HepG2 (cell line): ENCODE data around the gene UNC5C. TPM values are rescaled to one million over a fixed set of nuclear protein-coding genes. Genes with fewer than 3 reads are reported as not detected.

Experiments used
- ATAC-seq: fragments of 200-7000 bp; cut with Tn5 transposase; 3 replicates; pipeline ENCODE4 v1.9.1; 2020; ENCODE audit warnings: mild to moderate bottlenecking, moderate library complexity
- BruUV-seq: library from RNA; stranded (reverse); fragments of 400-500 nt; replicated peaks from 2 replicates; lab custom pipeline; 2021; lab: Mats Ljungman, UMichigan
- CTCF ChIA-PET: fragments of 300-600 bp; formaldehyde crosslinking; extraction: SDS; loops from one replicate; lab custom pipeline; 2021; ENCODE audit warnings: low total read pairs, inconsistent platforms, low intra/inter-chr PET ratio; lab: Yijun Ruan, JAX
- POLR2A ChIA-PET: fragments of 350-600 bp; sonication (Branson Sonifier 250); formaldehyde crosslinking; loops from one replicate; lab custom pipeline; 2020; ENCODE audit warnings: antibody characterized with exemption, inconsistent platforms; lab: Yijun Ruan, JAX
- DNase-seq: peaks from one replicate; pipeline ENCODE4 v3.0.0-alpha.2; 2015; ENCODE audit warnings: low spot score
- FAIRE-seq: peaks from 3 replicates; lab custom pipeline; 2011; peaks lifted over from hg19 to GRCh38; lab: Jason Lieb, UNC
- H2AFZ ChIP-seq: one replicate; pipeline ENCODE4 v1.6.1; 2011; ENCODE audit warnings: low read length, inconsistent platforms
- H3K27ac ChIP-seq: fragments of 300-600 bp; 3 replicates; pipeline ENCODE4 v1.8.0; 2011; ENCODE audit warnings: mixed run types, mild to moderate bottlenecking, mixed read lengths, low read length, inconsistent platforms; ENCODE audit not compliant: insufficient read depth; ENCODE audit errors: extremely low read length
- H3K27me3 ChIP-seq, 2 experiments: fragments of 200-600 bp in 1 of 2; 2 replicates in 1 of 2; 3 replicates in 1 of 2; pipeline versions ENCODE4 v1.6.0 to v1.8.0; 2011; ENCODE audit warnings: low read length in 2 of 2, mild to moderate bottlenecking in 2 of 2, moderate library complexity in 2 of 2, inconsistent platforms in 1 of 2; ENCODE audit not compliant: insufficient read depth in 2 of 2, control insufficient read depth in 1 of 2
- H3K36me3 ChIP-seq, 2 experiments: fragments of 200-600 bp in 1 of 2; replicated peaks in 1 of 2; 2 replicates in 1 of 2; 3 replicates in 1 of 2; pipeline versions ENCODE4 v1.5.1 to v1.8.0; 2011; ENCODE audit warnings: low read length in 2 of 2, inconsistent platforms in 1 of 2; ENCODE audit not compliant: insufficient read depth in 2 of 2, control insufficient read depth in 1 of 2
- H3K4me1 ChIP-seq: 2 replicates; pipeline ENCODE4 v1.5.1; 2012; ENCODE audit warnings: low read length, inconsistent platforms; ENCODE audit not compliant: insufficient read depth
- H3K4me2 ChIP-seq: 2 replicates; pipeline ENCODE4 v1.6.0; 2011; ENCODE audit warnings: low read depth, low read length, inconsistent platforms
- H3K4me3 ChIP-seq, 3 experiments: fragments of 200-600 bp in 1 of 3; sonication (generic), shearing (Covaris generic) in 1 of 3; replicated peaks in 1 of 3; 2 replicates each; pipeline ENCODE4 v1.5.1; 2011 to 2016; ENCODE audit warnings: low read length in 3 of 3, inconsistent platforms in 2 of 3, low read depth in 2 of 3, mild to moderate bottlenecking in 2 of 3, control low read depth in 1 of 3, mixed read lengths in 1 of 3; ENCODE audit not compliant: insufficient read depth in 1 of 3
- H3K79me2 ChIP-seq: one replicate; pipeline ENCODE4 v1.6.1; 2011; ENCODE audit warnings: low read length, inconsistent platforms; ENCODE audit not compliant: insufficient read depth
- H3K9ac ChIP-seq: 2 replicates; pipeline ENCODE4 v1.6.0; 2011; ENCODE audit warnings: mild to moderate bottlenecking, low read depth, low read length, inconsistent platforms; ENCODE audit not compliant: insufficient read depth
- H3K9me3 ChIP-seq: 2 replicates; pipeline ENCODE4 v1.5.1; 2012; ENCODE audit warnings: mild to moderate bottlenecking, low read length
- H4K20me1 ChIP-seq: 2 replicates; pipeline ENCODE4 v1.6.0; 2011; ENCODE audit warnings: inconsistent platforms, mild to moderate bottlenecking, low read length, moderate library complexity; ENCODE audit not compliant: insufficient read depth
- KDM6A ChIP-seq: IDR thresholded peaks from 2 replicates; pipeline ENCODE4 v1.6.1; 2016; ENCODE audit warnings: low read depth
- LRRFIP1 ChIP-seq: sonication (generic); formaldehyde crosslinking; conservative IDR thresholded peaks from 2 replicates; pipeline ENCODE4 v1.4.0; 2020; ENCODE audit warnings: missing genetic modification reagents
- MYC ChIP-seq: sonication (generic); formaldehyde crosslinking; IDR thresholded peaks from 2 replicates; pipeline ENCODE4 v1.9.0; 2021; ENCODE audit warnings: missing genetic modification reagents, borderline replicate concordance
- NR2C2 ChIP-seq: sonication (generic); formaldehyde crosslinking; IDR thresholded peaks from 2 replicates; pipeline ENCODE4 v1.4.0; 2020; ENCODE audit warnings: missing genetic modification reagents, mild to moderate bottlenecking, moderate library complexity, borderline replicate concordance
- SP5 ChIP-seq: IDR thresholded peaks from 2 replicates; pipeline ENCODE4 v1.6.1; 2016; ENCODE audit warnings: low read depth, borderline replicate concordance
- ZBTB21 ChIP-seq: sonication (generic); formaldehyde crosslinking; IDR thresholded peaks from 2 replicates; pipeline ENCODE4 v1.4.0; 2020; ENCODE audit warnings: missing genetic modification reagents
- ZNF160 ChIP-seq: sonication (generic); formaldehyde crosslinking; IDR thresholded peaks from 2 replicates; pipeline ENCODE4 v1.8.0; 2022; ENCODE audit warnings: mild to moderate bottlenecking, inconsistent platforms, missing genetic modification reagents
- ZNF530 ChIP-seq: sonication (generic); formaldehyde crosslinking; IDR thresholded peaks from 2 replicates; pipeline ENCODE4 v1.5.0; 2020; ENCODE audit warnings: low read depth, mild to moderate bottlenecking, missing genetic modification reagents
- ZNF687 ChIP-seq: sonication (generic); formaldehyde crosslinking; IDR thresholded peaks from 2 replicates; pipeline ENCODE4 v1.5.1; 2020; ENCODE audit warnings: mild to moderate bottlenecking, missing genetic modification reagents, moderate library complexity
- WGBS: methylation state at CpG from one replicate; pipeline ENCODE4 v1.1.6; 2017; ENCODE audit warnings: low lambda C conversion rate; 5-methylcytosine and 5-hydroxymethylcytosine counted together
- in situ Hi-C: cut with HindIII; loops from 2 replicates; pipeline ENCODE4 v1.10.0; 2017; ENCODE audit warnings: low pct_unique_long_range_greater_than_20kb; ENCODE audit not compliant: extremely low pct_ligation_motif_present
- intact Hi-C: fragments of 100-400 bp; cut with micrococcal nuclease; formaldehyde crosslinking; loops from one replicate; pipeline ENCODE4 v1.10.0; 2022; ENCODE audit not compliant: unreplicated experiment
- polyA plus RNA-seq, 8 experiments: library from polyadenylated mRNA; depleted of rRNA in 3 of 8; stranded (reverse) in 7 of 8; unstranded in 1 of 8; fragments of >200 nt; fragmentation: Illumina TruSeq in 4 of 8; extraction: Trizol in 4 of 8; gene quantifications; 2 replicates each; pipeline versions ENCODE4 v1.2.1 to v1.2.3, GENCODE V29; 2011 to 2016; ENCODE audit warnings: low read depth in 4 of 8, missing spikeins in 1 of 8, mixed read lengths in 1 of 8; ENCODE audit not compliant: insufficient read depth in 1 of 8
- total RNA-seq, 5 experiments: library from RNA; depleted of rRNA; stranded (reverse); fragments of >200 nt; fragmentation: Illumina TruSeq; extraction: Trizol; gene quantifications; 2 replicates each; pipeline ENCODE4 v1.2.3, GENCODE V29; 2016; ENCODE audit warnings: low read depth in 1 of 5

Gene UNC5C
- total and polyA plus RNA-seq, 2 of the 13 experiments (the other 11 are each of a cell fraction or from before 2014, with no cell fraction given), result not detected

- POLR2A ChIA-PET, result no interaction called here
- H3K9ac ChIP-seq, result no peak overlapping the region
- no peak overlapping the region for H2AFZ ChIP-seq
- H3K4me3 ChIP-seq, result no peak overlapping the region
- no peak for DNase-seq
- no peaks in the 10 kb centered on the region for H3K9me3 ChIP-seq
- H3K27me3 ChIP-seq, result no peaks in the 10 kb centered on the region
- in situ Hi-C loops (no loop called here), intact Hi-C loops (no loop called here)
- no peak overlapping the region for H3K27ac ChIP-seq
- no peak for FAIRE-seq
- no peaks in the 10 kb centered on the region for H3K79me2 ChIP-seq
- no peak for TF ChIP-seq KDM6A (CRISPR knock-in tag)
- TF ChIP-seq ZBTB21 (CRISPR knock-in tag), result no peak
- TF ChIP-seq ZNF530 (CRISPR knock-in tag), result no peak
- TF ChIP-seq NR2C2 (CRISPR knock-in tag), result no peak
- no peak for ATAC-seq
- H3K4me2 ChIP-seq, result no peak overlapping the region
- H4K20me1 ChIP-seq, result no peaks in the 10 kb centered on the region
- 8% methylated on average over 5 of the region's 5 CpGs for WGBS
- no TSS peak for BruUV-seq
- H3K36me3 ChIP-seq, result no peaks in the 10 kb centered on the region
- no peaks in the 10 kb centered on the region for H3K4me1 ChIP-seq
- CTCF ChIA-PET, result no interaction called here
Measured at GRCh38 chr4:95534032-95534431, 14.7 kb downstream of the UNC5C start.

- TF ChIP-seq ZNF687 (no peak), SP5 (CRISPR knock-in tag) (no peak), MYC (CRISPR knock-in tag) (no peak), LRRFIP1 (no peak), ZNF160 (no peak)
Measured at GRCh38 chr4:95533254-95533653, 15.5 kb downstream of the UNC5C start.

More at GRCh38 chr4:95533254-95533653, 15.5 kb downstream of the UNC5C start:
- ATAC-seq (no peak), FAIRE-seq (no peak), DNase-seq (no peak)
- Histone ChIP-seq H3K27me3 (no peaks in the 10 kb centered on the region), H3K79me2 (no peaks in the 10 kb centered on the region), H3K27ac (no peak overlapping the region), H3K4me3 (no peak overlapping the region), H4K20me1 (no peaks in the 10 kb centered on the region), H3K9me3 (no peaks in the 10 kb centered on the region), H3K4me2 (no peak overlapping the region), H2AFZ (no peak overlapping the region), H3K4me1 (no peaks in the 10 kb centered on the region), H3K9ac (no peak overlapping the region), H3K36me3 (no peaks in the 10 kb centered on the region)
- ChIA-PET CTCF (no interaction called here), POLR2A (no interaction called here)
- 45% methylated on average over 9 of the region's 9 CpGs for WGBS
- no TSS peak for BruUV-seq
- intact Hi-C loops, result no loop called here
- in situ Hi-C loops, result no loop called here
